ENCODE results near the gene LYPLAL1. TPM values are rescaled to one million over a fixed set of nuclear protein-coding genes. Genes with fewer than 3 reads are reported as not detected.

LYPLAL1 gene
- total and polyA plus RNA-seq, 2 of the 13 experiments (the other 11 are each of a cell fraction or from before 2014, with no cell fraction given), result 17.0 to 31.6 TPM

- TF ChIP-seq DNMT3B (CRISPR knock-in tag; conservative IDR thresholded peaks at IDR 0.05), result no peak
- TF ChIP-seq RFXAP (CRISPR knock-in tag; IDR thresholded peaks at IDR 0.05; ENCODE audit: borderline replicate concordance), result no peak
- no peak for TF ChIP-seq ZNF883 (CRISPR knock-in tag; IDR thresholded peaks at IDR 0.05; ENCODE audit: not compliant biosample characterization)
- TF ChIP-seq POLR2AphosphoS2 (IDR thresholded peaks at IDR 0.05; ENCODE audit: low read depth, low read length), result no peak
- TF ChIP-seq ZNF547 (CRISPR knock-in tag; IDR thresholded peaks at IDR 0.05), result no peak
- no peak for TF ChIP-seq ARNT (IDR thresholded peaks at IDR 0.05)
- TF ChIP-seq TIGD3 (CRISPR knock-in tag; IDR thresholded peaks at IDR 0.05; ENCODE audit: borderline replicate concordance), result no peak
These were observed 47.3 kb upstream of the LYPLAL1 start (continued) for GRCh38 chr1:219126377-219126776.

GRCh38 chr1:219128957-219129356, 44.7 kb upstream of the LYPLAL1 start:
- Histone ChIP-seq H3K4me2 (ENCODE audit: low read depth, low read length) (no peak overlapping the region), H3K9ac (ENCODE audit: insufficient read depth, low read depth, low read length) (no peak overlapping the region), H3K79me2 (ENCODE audit: insufficient read depth, low read length) (no peaks in the 10 kb centered on the region), H3K4me1 (ENCODE audit: insufficient read depth, low read length) (no peaks in the 10 kb centered on the region), H4K20me1 (ENCODE audit: insufficient read depth, low read length) (no peaks in the 10 kb centered on the region), H3K9me3 (ENCODE audit: low read length) (no peaks in the 10 kb centered on the region), H3K4me3 (replicated peaks in 1 of 3; ENCODE audit: insufficient read depth in 1 of 3, low read depth in 2 of 3, low read length in 3 of 3) (no peak overlapping the region), H3K36me3 (replicated peaks in 1 of 2; ENCODE audit: control insufficient read depth in 1 of 2, insufficient read depth in 2 of 2, low read length in 2 of 2) (no peaks in the 10 kb centered on the region), H3K27me3 (ENCODE audit: control insufficient read depth in 1 of 2, insufficient read depth in 2 of 2, low read length in 2 of 2) (no peaks in the 10 kb centered on the region), H3K27ac (ENCODE audit: extremely low read length, insufficient read depth, low read length) (no peak overlapping the region), H2AFZ (ENCODE audit: low read length) (no peak overlapping the region)
- POLR2A ChIA-PET, result no interaction called here
- intact Hi-C loops (cut with micrococcal nuclease; ENCODE audit: unreplicated experiment) (no loop called here), in situ Hi-C loops (cut with HindIII; ENCODE audit: extremely low pct_ligation_motif_present, low pct_unique_long_range_greater_than_20kb) (no loop called here)
- no TSS peak for BruUV-seq (replicated peaks)
- no peak for FAIRE-seq
- no peak for DNase-seq (ENCODE audit: low spot score)
- CTCF ChIA-PET (ENCODE audit: low intra/inter-chr PET ratio, low total read pairs), result no interaction called here
- no peak for ATAC-seq
- WGBS (ENCODE audit: low lambda C conversion rate), result 4% methylated on average over 2 of the region's 2 CpGs
- TF ChIP-seq RBM22 (optimal IDR thresholded peaks at IDR 0.05; ENCODE audit: low read length) (no peak), PCBP2 (optimal IDR thresholded peaks at IDR 0.05; ENCODE audit: low read depth, low read length, poor library complexity, severe bottlenecking) (no peak), CHCHD3 (CRISPR knock-in tag; IDR thresholded peaks at IDR 0.05) (no peak), SIN3B (IDR thresholded peaks at IDR 0.05; ENCODE audit: low read length) (no peak), NPAS2 (CRISPR knock-in tag; IDR thresholded peaks at IDR 0.05; ENCODE audit: borderline replicate concordance) (no peak), TRIM22 (IDR thresholded peaks at IDR 0.05) (no peak), ZNF180 (CRISPR knock-in tag; IDR thresholded peaks at IDR 0.05; ENCODE audit: borderline replicate concordance, low read depth) (no peak), ZNF609 (CRISPR knock-in tag; IDR thresholded peaks at IDR 0.05; ENCODE audit: borderline replicate concordance) (no peak), ZNF552 (CRISPR knock-in tag; IDR thresholded peaks at IDR 0.05; ENCODE audit: borderline replicate concordance) (no peak)
